ENCODE data around the gene YEATS2.

The YEATS2 gene

GRCh38 chr3:183790700-183791099 lies 93.1 kb downstream of the YEATS2 start:
- Histone ChIP-seq H3K9ac (ENCODE audit: low read length) (no peak overlapping the region), H3K4me3 (ENCODE audit: low read length) (no peak overlapping the region), H3K27ac (ENCODE audit: low read depth, low read length) (no peak overlapping the region), H3K4me1 (ENCODE audit: control insufficient read depth, insufficient read depth, low read length) (no peaks in the 10 kb centered on the region), H3K36me3 (ENCODE audit: control insufficient read depth, insufficient read depth, low read length) (peaks cover 6% of the 10 kb centered on the region), H3K27me3 (ENCODE audit: control insufficient read depth, insufficient read depth, low read length) (no peaks in the 10 kb centered on the region)

- H3K36me3 ChIP-seq (ENCODE audit: control insufficient read depth, insufficient read depth, low read length), result peaks cover 6% of the 10 kb centered on the region
- no peaks in the 10 kb centered on the region for H3K27me3 ChIP-seq (ENCODE audit: control insufficient read depth, insufficient read depth, low read length)
- H3K27ac ChIP-seq (ENCODE audit: low read depth, low read length), result no peak overlapping the region
- no peak overlapping the region for H3K4me3 ChIP-seq (ENCODE audit: low read length)
- H3K9ac ChIP-seq (ENCODE audit: low read length), result no peak overlapping the region
- no peaks in the 10 kb centered on the region for H3K4me1 ChIP-seq (ENCODE audit: control insufficient read depth, insufficient read depth, low read length)
Observed at GRCh38 chr3:183792976-183793375, 95.4 kb downstream of the YEATS2 start.

GRCh38 chr3:183794452-183794851 lies 96.9 kb downstream of the YEATS2 start:
- H3K9ac ChIP-seq (ENCODE audit: low read length), result no peak overlapping the region
- H3K27ac ChIP-seq (ENCODE audit: low read depth, low read length), result no peak overlapping the region

GRCh38 chr3:183796372-183796771 lies 98.8 kb downstream of the YEATS2 start:
- Histone ChIP-seq H3K4me1 (ENCODE audit: control insufficient read depth, insufficient read depth, low read length) (no peaks in the 10 kb centered on the region), H3K4me3 (ENCODE audit: low read length) (no peak overlapping the region), H3K9ac (ENCODE audit: low read length) (no peak overlapping the region), H3K27me3 (ENCODE audit: control insufficient read depth, insufficient read depth, low read length) (no peaks in the 10 kb centered on the region), H3K27ac (ENCODE audit: low read depth, low read length) (no peak overlapping the region), H3K36me3 (ENCODE audit: control insufficient read depth, insufficient read depth, low read length) (peaks cover 22% of the 10 kb centered on the region)

More at GRCh38 chr3:183794452-183794851, 96.9 kb downstream of the YEATS2 start:
- no peak overlapping the region for H3K4me3 ChIP-seq (ENCODE audit: low read length)
- no peaks in the 10 kb centered on the region for H3K27me3 ChIP-seq (ENCODE audit: control insufficient read depth, insufficient read depth, low read length)
- H3K36me3 ChIP-seq (ENCODE audit: control insufficient read depth, insufficient read depth, low read length), result peaks cover 11% of the 10 kb centered on the region
- H3K4me1 ChIP-seq (ENCODE audit: control insufficient read depth, insufficient read depth, low read length), result no peaks in the 10 kb centered on the region

- Histone ChIP-seq H3K4me1 (ENCODE audit: control insufficient read depth, insufficient read depth, low read length) (no peaks in the 10 kb centered on the region), H3K4me3 (ENCODE audit: low read length) (no peak overlapping the region), H3K9ac (ENCODE audit: low read length) (no peak overlapping the region), H3K27ac (ENCODE audit: low read depth, low read length) (no peak overlapping the region), H3K27me3 (ENCODE audit: control insufficient read depth, insufficient read depth, low read length) (no peaks in the 10 kb centered on the region), H3K36me3 (ENCODE audit: control insufficient read depth, insufficient read depth, low read length) (peaks cover 32% of the 10 kb centered on the region)
Observed at GRCh38 chr3:183797996-183798395, 100.4 kb downstream of the YEATS2 start.

GRCh38 chr3:183799461-183799860 lies 101.9 kb downstream of the YEATS2 start:
- H3K4me3 ChIP-seq (ENCODE audit: low read length), result no peak overlapping the region
- no peaks in the 10 kb centered on the region for H3K4me1 ChIP-seq (ENCODE audit: control insufficient read depth, insufficient read depth, low read length)
- no peak overlapping the region for H3K9ac ChIP-seq (ENCODE audit: low read length)
- H3K27ac ChIP-seq (ENCODE audit: low read depth, low read length), result no peak overlapping the region
- H3K27me3 ChIP-seq (ENCODE audit: control insufficient read depth, insufficient read depth, low read length), result no peaks in the 10 kb centered on the region
- peaks cover 37% of the 10 kb centered on the region for H3K36me3 ChIP-seq (ENCODE audit: control insufficient read depth, insufficient read depth, low read length)

GRCh38 chr3:183800243-183800863 lies 102.8 kb downstream of the YEATS2 start:
- no peak overlapping the region for H3K27ac ChIP-seq (ENCODE audit: low read depth, low read length)
- H3K9ac ChIP-seq (ENCODE audit: low read length), result no peak overlapping the region
- H3K4me3 ChIP-seq (ENCODE audit: low read length), result no peak overlapping the region
- H3K36me3 ChIP-seq (ENCODE audit: control insufficient read depth, insufficient read depth, low read length), result peaks cover 42% of the 10 kb centered on the region
- H3K27me3 ChIP-seq (ENCODE audit: control insufficient read depth, insufficient read depth, low read length), result no peaks in the 10 kb centered on the region
- H3K4me1 ChIP-seq (ENCODE audit: control insufficient read depth, insufficient read depth, low read length), result no peaks in the 10 kb centered on the region

GRCh38 chr3:183801601-183802000 lies 104.0 kb downstream of the YEATS2 start:
- Histone ChIP-seq H3K27ac (ENCODE audit: low read depth, low read length) (no peak overlapping the region), H3K4me1 (ENCODE audit: control insufficient read depth, insufficient read depth, low read length) (no peaks in the 10 kb centered on the region), H3K4me3 (ENCODE audit: low read length) (no peak overlapping the region), H3K36me3 (ENCODE audit: control insufficient read depth, insufficient read depth, low read length) (peaks cover 43% of the 10 kb centered on the region), H3K27me3 (ENCODE audit: control insufficient read depth, insufficient read depth, low read length) (no peaks in the 10 kb centered on the region), H3K9ac (ENCODE audit: low read length) (no peak overlapping the region)

- Histone ChIP-seq H3K27me3 (ENCODE audit: control insufficient read depth, insufficient read depth, low read length) (no peaks in the 10 kb centered on the region), H3K36me3 (ENCODE audit: control insufficient read depth, insufficient read depth, low read length) (peaks cover 45% of the 10 kb centered on the region), H3K4me1 (ENCODE audit: control insufficient read depth, insufficient read depth, low read length) (no peaks in the 10 kb centered on the region), H3K27ac (ENCODE audit: low read depth, low read length) (no peak overlapping the region), H3K4me3 (ENCODE audit: low read length) (no peak overlapping the region), H3K9ac (ENCODE audit: low read length) (no peak overlapping the region)
Observed at GRCh38 chr3:183802989-183803388, 105.4 kb downstream of the YEATS2 start.

- H3K36me3 ChIP-seq (ENCODE audit: control insufficient read depth, insufficient read depth, low read length), result peaks cover 36% of the 10 kb centered on the region
- no peaks in the 10 kb centered on the region for H3K4me1 ChIP-seq (ENCODE audit: control insufficient read depth, insufficient read depth, low read length)
- no peak overlapping the region for H3K27ac ChIP-seq (ENCODE audit: low read depth, low read length)
- no peak overlapping the region for H3K4me3 ChIP-seq (ENCODE audit: low read length)
- no peaks in the 10 kb centered on the region for H3K27me3 ChIP-seq (ENCODE audit: control insufficient read depth, insufficient read depth, low read length)
- H3K9ac ChIP-seq (ENCODE audit: low read length), result no peak overlapping the region
Observed at GRCh38 chr3:183807209-183807728, 109.7 kb downstream of the YEATS2 start.

- Histone ChIP-seq H3K27ac (ENCODE audit: low read depth, low read length) (no peak overlapping the region), H3K9ac (ENCODE audit: low read length) (no peak overlapping the region), H3K4me3 (ENCODE audit: low read length) (no peak overlapping the region), H3K4me1 (ENCODE audit: control insufficient read depth, insufficient read depth, low read length) (no peaks in the 10 kb centered on the region), H3K36me3 (ENCODE audit: control insufficient read depth, insufficient read depth, low read length) (peaks cover 33% of the 10 kb centered on the region), H3K27me3 (ENCODE audit: control insufficient read depth, insufficient read depth, low read length) (no peaks in the 10 kb centered on the region)
Observed at GRCh38 chr3:183807881-183808280, 110.3 kb downstream of the YEATS2 start.

GRCh38 chr3:183808355-183808754 lies 110.8 kb downstream of the YEATS2 start:
- no peak overlapping the region for H3K27ac ChIP-seq (ENCODE audit: low read depth, low read length)
- H3K4me1 ChIP-seq (ENCODE audit: control insufficient read depth, insufficient read depth, low read length), result no peaks in the 10 kb centered on the region
- H3K27me3 ChIP-seq (ENCODE audit: control insufficient read depth, insufficient read depth, low read length), result no peaks in the 10 kb centered on the region
- H3K9ac ChIP-seq (ENCODE audit: low read length), result no peak overlapping the region
- H3K36me3 ChIP-seq (ENCODE audit: control insufficient read depth, insufficient read depth, low read length), result peaks cover 32% of the 10 kb centered on the region
- no peak overlapping the region for H3K4me3 ChIP-seq (ENCODE audit: low read length)

GRCh38 chr3:183809270-183809669 lies 111.7 kb downstream of the YEATS2 start:
- H3K9ac ChIP-seq (ENCODE audit: low read length), result no peak overlapping the region
- H3K4me3 ChIP-seq (ENCODE audit: low read length), result no peak overlapping the region
- no peaks in the 10 kb centered on the region for H3K27me3 ChIP-seq (ENCODE audit: control insufficient read depth, insufficient read depth, low read length)
- H3K36me3 ChIP-seq (ENCODE audit: control insufficient read depth, insufficient read depth, low read length), result peaks cover 27% of the 10 kb centered on the region
- no peak overlapping the region for H3K27ac ChIP-seq (ENCODE audit: low read depth, low read length)
- H3K4me1 ChIP-seq (ENCODE audit: control insufficient read depth, insufficient read depth, low read length), result no peaks in the 10 kb centered on the region
